DMS53 treated with DMSO at 0.1 percent for 48 hours (cell line): ENCODE data around the gene PRAC2.

ENCODE experiments used
- DNase-seq: peaks from one replicate; lab custom pipeline; 2025; ENCODE audit not compliant: unreplicated experiment; lab: John Stamatoyannopoulos, UW

PRAC2 gene

GRCh38 chr17:48753794-48754499 is 31.0 kb downstream of the PRAC2 start:
- no peak for DNase-seq

- DNase-seq, result no peak
These were observed 31.7 kb downstream of the PRAC2 start for GRCh38 chr17:48754500-48755261.

- DNase-seq, result no peak
These were observed 32.4 kb downstream of the PRAC2 start for GRCh38 chr17:48755356-48755755.

- DNase-seq, result no peak
These were observed 33.9 kb downstream of the PRAC2 start for GRCh38 chr17:48756830-48757251.

GRCh38 chr17:48757524-48757961 is 34.6 kb downstream of the PRAC2 start:
- DNase-seq, result no peak

- no peak for DNase-seq
These were observed 36.3 kb downstream of the PRAC2 start for GRCh38 chr17:48759288-48759687.

GRCh38 chr17:48760411-48760810 is 37.4 kb downstream of the PRAC2 start:
- no peak for DNase-seq

GRCh38 chr17:48761114-48761513 is 38.1 kb downstream of the PRAC2 start:
- DNase-seq, result no peak

- no peak for DNase-seq
These were observed 44.3 kb downstream of the PRAC2 start for GRCh38 chr17:48767263-48767774.

- DNase-seq, result no peak
These were observed 46.2 kb downstream of the PRAC2 start for GRCh38 chr17:48769009-48769675.

GRCh38 chr17:48770954-48771353 is 48.0 kb downstream of the PRAC2 start:
- DNase-seq, result no peak

- no peak for DNase-seq
These were observed 50.3 kb downstream of the PRAC2 start for GRCh38 chr17:48773245-48773644.
